Measurements from ENCODE around the gene STIM1.

DNA sequence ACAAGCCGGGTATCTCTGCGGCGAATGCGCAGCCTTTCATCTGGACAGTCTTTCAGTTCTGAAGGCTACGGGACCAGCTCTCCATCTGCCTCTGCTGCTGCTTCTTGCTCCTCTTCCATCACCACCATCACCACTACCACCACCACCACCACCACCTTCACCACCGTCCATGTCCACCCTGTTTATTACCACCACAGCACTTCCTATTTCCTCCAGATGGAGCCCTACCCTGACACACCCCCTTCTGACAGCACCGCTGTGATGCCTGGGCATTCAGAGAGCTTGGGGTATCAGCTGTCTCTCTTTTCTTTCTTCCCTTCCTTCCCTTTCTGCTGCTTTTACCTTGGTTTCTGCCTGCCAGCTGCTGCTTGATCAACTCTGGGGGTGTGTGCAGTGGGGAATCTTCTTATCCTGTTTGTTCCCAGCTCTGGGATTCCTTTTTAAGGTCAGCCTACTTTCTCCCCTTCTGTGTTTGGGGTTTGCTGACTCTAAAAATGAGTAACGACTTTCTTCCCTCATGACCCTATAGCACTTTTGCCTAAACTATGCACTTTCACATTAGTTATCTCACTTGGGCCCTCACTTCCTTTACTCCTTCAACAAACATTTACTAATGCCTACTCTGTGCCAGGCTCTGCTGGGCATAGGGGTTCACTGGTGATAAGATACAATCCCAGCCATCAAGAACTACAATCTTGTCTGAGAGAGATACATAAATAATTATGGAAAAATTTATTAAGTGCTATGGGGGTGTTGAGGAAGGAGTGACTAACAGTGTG, 231.3 kb downstream of the STIM1 start:
- TF ChIP-seq ZNF274 (IDR thresholded peaks at IDR 0.05; ENCODE audit: low read depth, low read length) = no peak
- TF ChIP-seq SUZ12 (IDR thresholded peaks at IDR 0.05; ENCODE audit: extremely low read depth, insufficient read depth, insufficient read length) = no peak
- no peak for TF ChIP-seq YY1 (IDR thresholded peaks at IDR 0.05; ENCODE audit: insufficient read depth, insufficient read length)
